OCI-LY1 (cell line): ENCODE results near the gene DOK6.

Source experiments
- H2AFZ ChIP-seq: fragments of 200-600 bp; sonication (generic), shearing (Covaris generic); 2 replicates; pipeline ENCODE4 v1.6.0; 2014; ENCODE audit warnings: antibody characterized with exemption, mild to moderate bottlenecking, low read length
- H3F3A ChIP-seq: fragments of 200-600 bp; sonication (generic), shearing (Covaris generic); 2 replicates; pipeline ENCODE4 v1.6.0; 2014; ENCODE audit warnings: mild to moderate bottlenecking, antibody characterized with exemption, low read length, moderate library complexity; ENCODE audit not compliant: insufficient read depth
- H3K27ac ChIP-seq: fragments of 200-600 bp; sonication (generic); 2 replicates; pipeline ENCODE4 v1.5.1; 2014; ENCODE audit warnings: low read length, mixed run types, mild to moderate bottlenecking, low read depth; ENCODE audit not compliant: poor library complexity, severe bottlenecking
- H3K27me3 ChIP-seq: fragments of 200-600 bp; sonication (generic); 2 replicates; pipeline ENCODE4 v1.6.0; 2014; ENCODE audit warnings: antibody characterized with exemption, mild to moderate bottlenecking, low read length, moderate library complexity; ENCODE audit not compliant: insufficient read depth
- H3K36me3 ChIP-seq: fragments of 200-600 bp; sonication (generic); 2 replicates; pipeline ENCODE4 v1.6.1; 2014; ENCODE audit warnings: mild to moderate bottlenecking, antibody characterized with exemption, low read length, moderate library complexity, mixed read lengths; ENCODE audit not compliant: insufficient read depth
- H3K4me1 ChIP-seq: fragments of 200-600 bp; sonication (generic); 2 replicates; pipeline ENCODE4 v1.5.1; 2014; ENCODE audit warnings: mild to moderate bottlenecking, low read length, moderate library complexity; ENCODE audit not compliant: insufficient read depth, severe bottlenecking
- H3K4me2 ChIP-seq: fragments of 200-600 bp; sonication (generic), shearing (Covaris generic); 2 replicates; pipeline ENCODE4 v1.6.1; 2014; ENCODE audit warnings: low read length
- H3K4me3 ChIP-seq: fragments of 200-600 bp; sonication (generic); 2 replicates; pipeline ENCODE4 v1.5.1; 2014; ENCODE audit warnings: low read length, low read depth, mild to moderate bottlenecking, mixed read lengths; ENCODE audit not compliant: poor library complexity, severe bottlenecking
- H3K79me2 ChIP-seq: fragments of 200-600 bp; shearing (Covaris generic); 2 replicates; pipeline ENCODE4 v1.6.1; 2016; ENCODE audit warnings: mixed run types, low read length, mixed read lengths; ENCODE audit not compliant: insufficient read depth
- H3K9ac ChIP-seq: fragments of 200-600 bp; sonication (generic), shearing (Covaris generic); 2 replicates; pipeline ENCODE4 v1.6.1; 2014; ENCODE audit warnings: mild to moderate bottlenecking, low read length, mixed read lengths
- H3K9me2 ChIP-seq: fragments of 200-600 bp; sonication (generic), shearing (Covaris generic); 2 replicates; pipeline ENCODE4 v1.6.1; 2014; ENCODE audit warnings: low read depth, mild to moderate bottlenecking, low read length, mixed read lengths
- H3K9me3 ChIP-seq: fragments of 200-600 bp; shearing (Covaris generic); 2 replicates; pipeline ENCODE4 v1.6.1; 2014; ENCODE audit warnings: low read length, mixed read lengths
- H4K20me1 ChIP-seq: fragments of 200-600 bp; sonication (generic), shearing (Covaris generic); 2 replicates; pipeline ENCODE4 v1.6.0; 2016; ENCODE audit warnings: mild to moderate bottlenecking, low read length; ENCODE audit not compliant: insufficient read depth
- CTCF ChIP-seq: fragments of 200-600 bp; sonication (generic), shearing (Covaris generic); IDR thresholded peaks from 2 replicates; pipeline ENCODE4 v1.5.1; 2017; ENCODE audit warnings: mild to moderate bottlenecking, antibody characterized with exemption, low read length, moderate library complexity, mixed read lengths
- EZH2 ChIP-seq: fragments of 200-600 bp; sonication (generic), shearing (Covaris generic); IDR thresholded peaks from 2 replicates; pipeline ENCODE4 v1.8.0; 2017; ENCODE audit warnings: borderline replicate concordance, mixed run types, mild to moderate bottlenecking, antibody characterized with exemption, low read length, moderate library complexity, mixed read lengths

DOK6 gene

GRCh38 chr18:69586537-69586936 is 185.8 kb downstream of the DOK6 start:
- TF ChIP-seq EZH2 = no peak
- no peak for TF ChIP-seq CTCF
- no peak overlapping the region for H3K9ac ChIP-seq

GRCh38 chr18:69588301-69588700 is 187.6 kb downstream of the DOK6 start:
- Histone ChIP-seq H3K9me3 (no peaks in the 10 kb centered on the region), H3K4me1 (no peaks in the 10 kb centered on the region), H3F3A (no peaks in the 10 kb centered on the region), H3K79me2 (no peaks in the 10 kb centered on the region), H2AFZ (no peak overlapping the region), H3K27ac (no peak overlapping the region), H4K20me1 (no peaks in the 10 kb centered on the region), H3K4me3 (no peak overlapping the region), H3K4me2 (no peak overlapping the region), H3K9ac (no peak overlapping the region), H3K36me3 (no peaks in the 10 kb centered on the region), H3K9me2 (no peaks in the 10 kb centered on the region), H3K27me3 (no peaks in the 10 kb centered on the region)
- no peak for TF ChIP-seq EZH2
- TF ChIP-seq CTCF = no peak

More at GRCh38 chr18:69586537-69586936, 185.8 kb downstream of the DOK6 start:
- H3K36me3 ChIP-seq = no peaks in the 10 kb centered on the region
- H3K4me2 ChIP-seq = no peak overlapping the region
- H2AFZ ChIP-seq = no peak overlapping the region
- no peaks in the 10 kb centered on the region for H3F3A ChIP-seq
- H3K27ac ChIP-seq = no peak overlapping the region
- H3K4me3 ChIP-seq = no peak overlapping the region
- no peaks in the 10 kb centered on the region for H4K20me1 ChIP-seq
- H3K79me2 ChIP-seq = no peaks in the 10 kb centered on the region
- no peaks in the 10 kb centered on the region for H3K27me3 ChIP-seq
- no peaks in the 10 kb centered on the region for H3K9me3 ChIP-seq
- H3K9me2 ChIP-seq = no peaks in the 10 kb centered on the region
- H3K4me1 ChIP-seq = no peaks in the 10 kb centered on the region

- Histone ChIP-seq H3K4me3 (no peak overlapping the region), H3K27me3 (no peaks in the 10 kb centered on the region), H4K20me1 (no peaks in the 10 kb centered on the region), H3K9me3 (no peaks in the 10 kb centered on the region), H3K4me1 (no peaks in the 10 kb centered on the region), H3K36me3 (no peaks in the 10 kb centered on the region), H3K79me2 (no peaks in the 10 kb centered on the region), H2AFZ (no peak overlapping the region), H3K4me2 (no peak overlapping the region), H3F3A (no peaks in the 10 kb centered on the region), H3K9me2 (no peaks in the 10 kb centered on the region), H3K9ac (no peak overlapping the region), H3K27ac (no peak overlapping the region)
- TF ChIP-seq EZH2 (no peak), CTCF (no peak)
These were observed 189.5 kb downstream of the DOK6 start for GRCh38 chr18:69590150-69590549.
